GM12864 (cell line): Measurements from ENCODE around the gene CFAP46.

Source experiments
- DNase-seq: peaks from one replicate; pipeline ENCODE4 v3.0.0-alpha.2; 2011; ENCODE audit warnings: low read depth
- H3K4me3 ChIP-seq: 2 replicates; pipeline ENCODE4 v1.5.1; 2011; ENCODE audit warnings: mild to moderate bottlenecking, low read depth, low read length, control low read depth
- CTCF ChIP-seq: IDR thresholded peaks from 2 replicates; pipeline ENCODE4 v1.5.1; 2011; ENCODE audit warnings: low read depth, mild to moderate bottlenecking, moderate library complexity, low read length, control low read depth, inconsistent platforms; ENCODE audit errors: missing control alignments

Gene CFAP46

GRCh38 chr10:132790934-132791829, 151.2 kb downstream of the CFAP46 start:
- no peak for TF ChIP-seq CTCF
- no peak for DNase-seq
- no peak overlapping the region for H3K4me3 ChIP-seq

GRCh38 chr10:132790470-132790869, 151.9 kb downstream of the CFAP46 start:
- no peak for DNase-seq
- no peak overlapping the region for H3K4me3 ChIP-seq
- TF ChIP-seq CTCF, result no peak

- H3K4me3 ChIP-seq, result no peak overlapping the region
- no peak for TF ChIP-seq CTCF
- no peak for DNase-seq
Observed at GRCh38 chr10:132789659-132790148, 152.7 kb downstream of the CFAP46 start.

GRCh38 chr10:132788831-132789219, 153.5 kb downstream of the CFAP46 start:
- no peak for DNase-seq
- no peak overlapping the region for H3K4me3 ChIP-seq
- no peak for TF ChIP-seq CTCF

GRCh38 chr10:132788180-132788830, 154.1 kb downstream of the CFAP46 start:
- DNase-seq, result no peak
- no peak overlapping the region for H3K4me3 ChIP-seq
- TF ChIP-seq CTCF, result no peak

GRCh38 chr10:132787495-132788179, 154.7 kb downstream of the CFAP46 start:
- no peak overlapping the region for H3K4me3 ChIP-seq
- TF ChIP-seq CTCF, result no peak
- no peak for DNase-seq
